GM21529 (cell line): Measurements from ENCODE around the gene PLEKHD1.

ENCODE experiments used
- ATAC-seq: cut with Tn5 transposase; IDR thresholded peaks from one replicate; pipeline ENCODE4 v1.9.1; 2021; ENCODE audit not compliant: unreplicated experiment

PLEKHD1 gene

DNA sequence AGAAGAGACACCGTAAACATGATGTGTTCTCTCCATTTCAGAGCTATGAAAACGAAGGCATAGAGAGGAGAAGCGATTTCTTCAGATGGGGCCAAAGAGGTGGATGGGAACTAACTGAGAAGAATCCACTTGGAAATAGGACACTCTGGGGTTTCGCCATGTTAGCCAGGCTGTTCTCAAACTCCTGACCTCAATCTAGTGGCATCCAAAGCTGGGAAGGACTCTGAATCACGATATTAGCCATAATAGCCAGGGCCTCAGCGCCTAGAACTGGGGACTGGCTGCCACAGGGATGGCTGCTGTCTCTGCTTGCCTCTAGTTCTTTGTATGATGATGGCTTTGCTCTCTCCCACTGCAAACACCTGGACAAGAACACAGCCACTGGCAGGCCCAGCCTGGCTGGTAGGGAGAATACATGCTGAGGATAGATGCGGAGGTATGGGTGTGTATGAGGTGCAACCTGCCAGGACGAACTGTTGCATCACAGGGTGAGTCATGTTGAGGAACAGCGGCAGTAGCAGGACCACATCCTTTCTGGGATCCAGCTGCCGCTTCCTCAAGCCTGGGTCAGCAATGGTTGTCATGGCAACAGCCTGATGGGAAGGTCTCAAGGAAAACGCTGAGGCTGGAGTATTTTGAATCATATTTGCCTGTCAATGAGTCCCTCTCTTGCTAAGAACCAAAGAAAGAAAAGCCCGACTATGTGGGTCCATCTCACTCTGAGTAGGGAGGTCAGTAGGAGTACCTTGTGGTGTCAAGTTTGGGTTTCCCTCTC, 59.0 kb downstream of the PLEKHD1 start:
- no peak for ATAC-seq

- no peak for ATAC-seq
Measured at GRCh38 chr14:69547701-69548348, 63.3 kb downstream of the PLEKHD1 start.

DNA sequence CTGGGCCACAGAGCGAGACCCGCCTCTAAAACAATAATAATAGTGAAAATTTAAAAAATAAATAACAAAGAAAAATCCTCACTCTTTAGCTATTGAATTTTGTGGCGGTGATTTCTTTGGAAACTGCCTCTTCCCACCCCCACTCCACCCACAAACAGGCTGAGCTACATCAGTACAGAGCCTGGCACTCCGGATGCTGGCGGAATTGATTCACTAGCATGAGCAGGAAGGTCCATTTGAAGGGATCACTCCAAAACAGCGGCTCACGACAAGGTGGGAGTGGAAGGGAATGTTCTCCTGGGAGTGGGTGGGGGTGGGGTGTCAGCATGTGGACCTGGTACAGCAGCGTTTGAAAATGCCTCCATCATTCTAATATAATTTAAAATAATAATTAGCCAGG, 64.0 kb downstream of the PLEKHD1 start:
- ATAC-seq: no peak

GRCh38 chr14:69551511-69551910, 67.0 kb downstream of the PLEKHD1 start:
- no peak for ATAC-seq

GRCh38 chr14:69553252-69553651, 68.7 kb downstream of the PLEKHD1 start:
- no peak for ATAC-seq

DNA sequence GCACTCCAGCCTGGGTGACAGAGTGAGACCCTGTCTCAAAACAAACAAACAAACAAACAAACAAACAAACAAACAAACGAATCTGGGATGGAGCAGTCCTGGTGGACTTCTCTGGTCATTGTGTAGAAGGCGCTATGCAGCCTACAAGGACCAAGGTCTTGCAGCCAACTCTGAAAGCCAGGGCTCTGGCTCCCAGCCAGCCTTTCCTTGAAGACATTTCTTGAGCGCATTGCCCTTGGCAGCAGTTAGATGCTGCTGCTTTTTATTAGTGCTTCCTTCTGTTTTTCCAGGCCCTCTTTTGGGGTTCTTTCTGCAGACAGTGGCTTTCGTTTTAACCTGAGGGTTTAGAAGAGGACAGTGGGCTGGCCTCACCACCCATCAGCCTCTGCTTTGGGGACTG, 70.0 kb downstream of the PLEKHD1 start:
- no peak for ATAC-seq

GRCh38 chr14:69558774-69559173, 74.2 kb downstream of the PLEKHD1 start:
- ATAC-seq: no peak

- no peak for ATAC-seq
Measured at GRCh38 chr14:69559581-69560011, 75.1 kb downstream of the PLEKHD1 start.

GRCh38 chr14:69560826-69561225, 76.3 kb downstream of the PLEKHD1 start:
- no peak for ATAC-seq

DNA sequence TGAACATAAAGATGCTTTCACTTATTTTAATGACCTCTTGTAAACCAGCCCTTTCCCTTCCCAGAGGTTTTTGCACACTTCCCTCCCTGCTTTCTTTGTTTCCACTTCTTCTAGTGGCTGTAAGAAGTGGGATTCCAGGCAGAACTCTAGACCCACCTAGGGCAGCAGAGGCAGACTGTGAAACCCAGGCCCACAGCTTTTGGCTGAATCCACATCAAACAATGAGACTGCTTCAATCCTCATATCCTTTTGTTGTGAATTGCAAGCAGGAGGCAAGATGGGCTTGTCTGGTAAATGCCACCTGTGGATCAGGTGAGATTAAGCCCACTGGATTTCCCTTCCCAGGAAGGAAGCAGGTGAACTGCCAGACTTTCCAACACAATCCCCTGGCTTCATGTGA, 77.4 kb downstream of the PLEKHD1 start:
- ATAC-seq: no peak

GRCh38 chr14:69567563-69567962, 83.0 kb downstream of the PLEKHD1 start:
- ATAC-seq: no peak

GRCh38 chr14:69569859-69570258, 85.3 kb downstream of the PLEKHD1 start:
- no peak for ATAC-seq

- no peak for ATAC-seq
Measured at GRCh38 chr14:69570836-69571330, 86.4 kb downstream of the PLEKHD1 start.

DNA sequence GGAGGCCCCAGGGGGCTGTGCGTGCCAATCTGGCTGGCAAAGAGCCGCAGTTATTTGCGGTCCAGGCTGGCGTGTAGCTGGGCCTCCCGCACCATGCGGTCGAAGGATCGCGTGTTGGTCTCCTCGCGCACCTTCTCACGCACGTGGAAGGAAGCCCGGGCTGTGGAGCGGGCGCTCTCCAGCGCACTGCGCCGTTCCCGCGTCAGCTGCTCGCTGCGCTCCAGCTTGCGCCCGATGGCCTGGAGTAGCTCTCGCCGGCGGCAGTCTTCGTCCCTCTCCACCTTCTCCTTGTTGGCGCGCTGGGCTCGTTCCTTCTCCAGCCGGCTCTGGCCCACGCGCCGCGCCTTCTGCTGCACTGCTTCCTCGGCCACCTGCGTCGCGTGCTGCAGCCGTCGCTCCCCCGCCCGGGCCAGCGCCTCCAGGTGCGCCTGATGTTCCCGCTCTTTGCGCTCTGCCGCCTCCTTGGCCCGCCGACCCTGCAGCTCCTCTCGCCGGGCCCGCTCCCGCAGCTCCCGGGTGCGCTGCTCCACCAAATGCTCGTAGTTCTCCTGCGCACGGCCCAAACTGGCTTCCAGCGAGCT, 87.0 kb downstream of the PLEKHD1 start:
- ATAC-seq: no peak

DNA sequence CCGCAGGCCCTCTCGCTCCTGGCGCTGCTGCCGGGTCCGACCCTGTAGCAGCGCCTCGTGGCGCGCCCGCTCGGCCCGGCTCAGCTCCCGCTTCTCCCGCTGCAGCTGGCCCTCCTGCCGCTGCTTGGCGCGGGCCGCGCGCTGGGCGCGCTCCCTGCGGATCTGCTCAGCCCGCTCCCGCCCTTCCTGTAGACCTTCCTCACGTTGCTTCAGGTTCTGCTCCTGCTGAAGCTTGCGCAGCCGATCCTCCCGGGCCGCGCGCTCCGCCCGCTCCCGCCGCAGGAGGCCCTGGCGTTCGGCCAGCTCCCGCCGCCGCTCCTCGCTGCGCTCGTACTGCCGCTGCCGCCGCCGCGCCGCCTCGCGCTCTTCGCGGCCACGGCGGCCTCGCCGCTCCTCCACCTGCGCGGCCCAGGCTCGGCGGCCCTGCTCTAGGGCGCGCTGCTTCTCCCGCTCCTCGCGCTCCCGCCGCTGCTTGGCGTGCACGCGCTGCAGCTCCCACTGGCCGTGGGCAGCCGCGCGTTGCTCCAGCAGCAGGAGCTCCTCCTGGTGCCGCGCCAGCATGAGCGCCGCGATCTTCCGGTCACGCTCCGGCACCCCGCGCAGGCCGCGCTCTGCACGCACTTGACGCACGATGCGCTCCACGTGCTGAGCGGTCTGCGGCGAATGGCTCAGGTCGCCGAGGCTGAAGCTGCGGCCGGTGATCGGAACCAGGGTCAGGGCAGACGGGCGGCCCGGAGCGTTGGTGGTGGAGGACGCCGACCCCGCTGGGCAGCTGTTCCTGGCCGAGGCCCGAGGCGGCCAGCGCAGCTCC, 87.7 kb downstream of the PLEKHD1 start:
- ATAC-seq: no peak

GRCh38 chr14:69572841-69573135, 88.3 kb downstream of the PLEKHD1 start:
- ATAC-seq: no peak

DNA sequence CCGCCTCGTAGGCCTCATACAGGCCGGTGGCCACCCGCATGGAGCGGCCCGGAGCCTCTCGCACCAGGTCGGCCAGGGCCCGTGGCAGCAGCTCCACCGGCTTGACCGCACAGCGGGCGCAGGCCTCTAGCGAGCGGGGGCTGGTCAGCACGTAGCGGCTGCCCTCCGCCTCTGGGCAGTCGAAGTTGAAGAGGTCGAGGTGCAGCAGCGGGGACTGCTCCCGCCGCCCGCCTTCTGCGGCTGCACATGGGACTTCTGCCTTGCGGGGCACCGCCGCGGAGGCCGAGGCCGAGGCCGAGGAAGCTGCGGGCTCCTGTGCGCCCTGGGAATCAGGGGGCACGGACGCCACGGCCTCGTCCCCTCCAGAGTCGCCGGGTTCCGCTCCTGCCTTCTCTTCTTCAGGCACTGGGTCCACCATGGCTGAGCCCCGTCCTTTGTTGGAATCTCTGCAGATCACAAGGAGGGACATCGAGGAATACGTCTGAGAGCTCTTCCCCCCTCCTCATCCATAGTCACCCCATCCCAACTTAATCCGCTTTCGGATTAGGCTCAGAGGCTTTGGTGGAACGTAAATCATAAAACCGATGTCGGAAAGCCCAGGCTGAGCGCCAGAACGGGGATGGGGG, 88.8 kb downstream of the PLEKHD1 start:
- ATAC-seq: no peak

DNA sequence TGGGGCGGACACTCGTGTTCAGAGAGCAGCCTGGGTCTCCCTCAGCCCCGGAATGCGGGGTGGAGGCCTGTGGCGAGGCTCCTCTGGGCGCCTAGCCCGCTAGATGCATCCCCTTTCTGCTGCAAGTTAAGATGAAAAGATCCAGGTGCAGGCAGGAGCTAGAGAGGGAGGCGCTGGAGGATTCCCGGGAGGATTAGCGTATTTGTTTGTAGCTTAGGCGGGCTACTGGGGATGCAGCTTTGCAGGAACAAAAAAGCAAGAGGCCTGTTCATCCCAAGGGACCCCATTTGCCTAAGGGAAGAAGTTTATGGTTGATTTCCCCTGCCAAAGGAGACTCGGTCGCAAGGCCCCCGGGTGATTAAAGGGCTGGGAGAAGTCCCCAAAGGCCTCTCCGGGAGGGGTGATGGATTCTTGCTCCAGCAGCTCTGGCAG, 89.3 kb downstream of the PLEKHD1 start:
- no peak for ATAC-seq

- ATAC-seq: no peak
Measured at GRCh38 chr14:69574263-69574953, 89.9 kb downstream of the PLEKHD1 start, which contains the start of gene CCDC177. Gene CCDC177, minus strand, starts transcription at chr14:69574871. Its CDS starts 1,249 bp downstream, at chr14:69573622.

GRCh38 chr14:69574954-69575295, 90.4 kb downstream of the PLEKHD1 start:
- ATAC-seq: no peak
